ENCODE data around the gene PRTN3.
"Not testable (repeated sequence)": the region's sequence is repeated elsewhere in the genome, so short reads cannot be mapped to it uniquely, and the experiment has no call there.

The PRTN3 gene

DNA sequence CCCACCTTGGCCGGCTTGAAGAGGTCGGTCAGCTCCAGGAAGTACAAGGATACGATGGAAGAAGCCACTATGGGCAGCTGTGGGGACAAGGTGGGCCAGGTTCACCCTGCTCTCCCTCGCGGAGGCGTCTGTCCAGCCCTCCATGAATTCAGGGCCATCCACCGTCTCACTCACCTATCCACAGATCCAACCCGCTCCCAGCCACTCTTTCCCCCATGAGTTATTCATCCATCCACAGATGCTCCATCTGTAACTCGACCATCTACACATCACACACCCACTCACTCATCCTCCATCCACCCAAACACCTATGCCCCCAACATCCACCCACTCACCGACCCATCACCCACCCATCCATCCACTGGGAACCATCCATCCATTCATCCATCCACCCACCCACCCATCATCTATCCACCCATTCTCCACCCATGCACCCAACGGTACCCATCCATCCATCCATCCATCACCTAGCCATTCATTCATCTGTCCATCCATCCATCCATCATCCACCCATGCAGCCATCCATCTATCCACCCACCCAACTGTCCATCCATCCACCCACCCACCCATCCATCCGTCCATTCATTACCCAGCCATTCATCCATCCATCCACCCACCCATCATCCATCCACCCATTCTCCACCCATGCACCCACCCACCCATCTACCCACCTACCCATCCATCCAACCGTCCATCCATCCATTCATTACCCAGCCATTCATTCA lies 24.9 kb upstream of the PRTN3 start:
- DNase-seq (ENCODE audit: low read depth), result no peak

- DNase-seq (ENCODE audit: low read depth), result no peak
These were observed 24.3 kb upstream of the PRTN3 start for GRCh38 chr19:816500-816857.

DNA sequence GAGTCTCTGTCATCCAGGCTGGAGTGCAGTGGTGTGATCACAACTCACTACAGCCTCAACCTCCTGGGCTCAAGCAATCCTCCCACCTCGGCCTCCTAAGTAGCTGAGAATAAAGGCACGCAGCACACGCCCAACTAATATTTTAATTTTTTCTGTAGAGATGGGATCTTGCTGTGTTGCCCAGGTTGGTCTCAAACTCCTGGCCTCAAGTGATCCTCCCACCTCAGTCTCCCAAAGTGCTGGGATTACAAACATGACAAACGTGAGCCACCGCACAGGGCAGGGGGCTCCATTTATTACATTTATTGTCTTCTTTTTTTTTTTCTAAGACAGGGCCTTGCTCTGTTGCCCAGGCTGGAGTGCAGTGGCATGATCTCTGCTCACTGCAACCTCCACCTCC lies 20.6 kb upstream of the PRTN3 start:
- DNase-seq (ENCODE audit: low read depth), result not testable (repeated sequence)

GRCh38 chr19:821231-821824 lies 19.5 kb upstream of the PRTN3 start:
- no peak for DNase-seq (ENCODE audit: low read depth)

GRCh38 chr19:821825-822503 lies 18.8 kb upstream of the PRTN3 start, which contains the start of gene PLPPR3:
PLPPR3 (minus strand) TSS chr19:821955; CDS start chr19:821559, 396 bp downstream.
- DNase-seq (ENCODE audit: low read depth), result no peak

- no peak for DNase-seq (ENCODE audit: low read depth)
These were observed 17.2 kb upstream of the PRTN3 start for GRCh38 chr19:823565-824121.

DNA sequence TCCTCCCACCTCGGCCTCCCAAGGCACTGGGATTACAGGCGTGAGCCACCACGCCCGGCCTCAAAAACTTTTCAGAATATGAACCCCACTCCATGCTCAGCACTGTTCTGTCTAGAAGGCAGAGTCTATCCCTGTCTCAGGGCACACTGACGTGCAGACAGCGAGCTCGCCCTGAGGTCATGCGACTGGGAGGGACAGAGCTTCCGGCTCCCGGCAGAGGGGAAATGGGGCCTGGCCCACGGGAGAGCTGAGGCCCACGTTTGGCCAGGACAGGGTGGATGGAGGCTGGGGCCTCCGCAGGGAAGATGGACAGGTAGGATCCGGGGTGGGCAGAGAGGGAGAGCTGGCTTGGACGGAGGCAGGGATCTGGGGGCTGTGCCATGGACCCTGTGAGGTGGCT lies 15.9 kb upstream of the PRTN3 start:
- no peak for DNase-seq (ENCODE audit: low read depth)

GRCh38 chr19:825897-826644 lies 14.7 kb upstream of the PRTN3 start:
- no peak for DNase-seq (ENCODE audit: low read depth)

GRCh38 chr19:827314-827709 lies 13.5 kb upstream of the PRTN3 start:
- no peak for DNase-seq (ENCODE audit: low read depth)

GRCh38 chr19:827710-828321 lies 13.0 kb upstream of the PRTN3 start, which contains the start of gene AZU1:
AZU1 (plus strand) TSS chr19:827837; CDS start chr19:827847, 10 bp downstream.
- no peak for DNase-seq (ENCODE audit: low read depth)

DNA sequence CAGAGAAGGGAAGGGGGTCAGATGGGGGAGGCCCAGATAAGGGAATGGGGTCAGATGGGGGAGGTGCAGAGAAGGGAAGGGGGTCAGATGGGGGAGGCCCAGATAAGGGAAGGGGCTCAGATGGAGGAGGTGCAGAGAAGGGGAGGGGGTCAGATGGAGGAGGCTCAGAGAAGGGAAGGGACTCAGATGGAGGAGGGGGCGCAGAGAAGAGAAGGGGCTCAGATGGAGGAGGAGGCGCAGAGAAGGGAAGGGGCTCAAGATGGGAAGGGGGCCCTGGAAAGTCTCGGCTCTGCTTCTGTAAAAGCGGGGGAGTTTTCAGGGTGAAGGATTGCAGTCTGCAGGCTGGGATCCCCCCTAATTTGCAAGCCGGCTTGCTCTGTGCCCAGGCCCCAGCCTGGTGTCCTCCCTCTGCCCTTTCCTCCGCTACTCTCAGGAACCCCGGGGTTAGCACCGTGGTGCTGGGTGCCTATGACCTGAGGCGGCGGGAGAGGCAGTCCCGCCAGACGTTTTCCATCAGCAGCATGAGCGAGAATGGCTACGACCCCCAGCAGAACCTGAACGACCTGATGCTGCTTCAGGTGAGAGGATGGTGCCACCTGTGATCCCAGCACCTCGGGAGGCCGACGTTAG lies 11.6 kb upstream of the PRTN3 start:
- no peak for DNase-seq (ENCODE audit: low read depth)

DNA sequence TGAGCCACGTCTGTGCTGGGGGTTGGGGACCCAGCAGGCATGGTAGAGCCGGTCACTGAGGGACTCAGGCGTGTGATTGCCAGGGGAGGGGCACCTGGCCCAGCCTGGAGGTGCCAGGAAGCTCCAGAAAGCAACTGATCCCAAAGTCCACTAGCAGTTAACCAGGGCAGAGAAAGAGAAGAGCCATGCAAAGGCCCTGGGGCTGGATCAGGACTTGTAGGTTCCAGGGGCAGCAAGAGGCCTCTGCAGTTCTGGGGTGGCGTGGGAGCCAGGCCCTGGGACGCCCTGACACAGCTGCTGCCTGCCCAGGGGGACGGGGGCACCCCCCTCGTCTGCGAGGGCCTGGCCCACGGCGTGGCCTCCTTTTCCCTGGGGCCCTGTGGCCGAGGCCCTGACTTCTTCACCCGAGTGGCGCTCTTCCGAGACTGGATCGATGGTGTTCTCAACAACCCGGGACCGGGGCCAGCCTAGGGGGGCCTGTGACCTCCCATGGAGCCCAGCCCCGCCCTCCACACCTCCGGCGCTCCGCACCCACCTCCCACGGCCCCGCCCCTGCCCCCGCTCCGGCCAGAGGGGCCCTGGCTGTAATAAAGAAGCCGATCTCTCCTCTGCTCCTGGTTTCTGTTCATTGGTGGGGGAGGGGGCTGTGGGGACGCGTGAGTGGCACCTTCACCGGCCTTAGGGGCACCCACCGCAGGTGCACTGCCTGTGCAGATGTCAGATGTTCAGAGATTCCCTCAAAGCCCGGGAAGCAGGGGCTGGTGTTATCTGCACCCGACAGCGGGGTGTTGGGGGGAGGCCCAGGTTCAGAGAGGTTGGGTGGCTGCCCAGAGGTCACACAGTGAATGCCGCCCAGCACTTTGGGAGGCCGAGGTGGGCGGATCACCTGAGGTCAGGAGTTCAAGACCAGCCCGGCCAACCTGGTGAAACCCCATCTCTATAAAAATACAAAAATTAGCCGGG lies 9.1 kb upstream of the PRTN3 start:
- DNase-seq (ENCODE audit: low read depth), result no peak

GRCh38 chr19:834216-834615 lies 6.6 kb upstream of the PRTN3 start:
- DNase-seq (ENCODE audit: low read depth), result no peak

GRCh38 chr19:835210-835810 lies 5.5 kb upstream of the PRTN3 start:
- no peak for DNase-seq (ENCODE audit: low read depth)

GRCh38 chr19:842802-843179 lies 2.0 kb downstream of the PRTN3 start:
- DNase-seq (ENCODE audit: low read depth), result not testable (repeated sequence)

GRCh38 chr19:843180-843835 lies 2.5 kb downstream of the PRTN3 start:
- DNase-seq (ENCODE audit: low read depth), result no peak

GRCh38 chr19:843836-844545 lies 3.2 kb downstream of the PRTN3 start:
- DNase-seq (ENCODE audit: low read depth), result no peak

DNA sequence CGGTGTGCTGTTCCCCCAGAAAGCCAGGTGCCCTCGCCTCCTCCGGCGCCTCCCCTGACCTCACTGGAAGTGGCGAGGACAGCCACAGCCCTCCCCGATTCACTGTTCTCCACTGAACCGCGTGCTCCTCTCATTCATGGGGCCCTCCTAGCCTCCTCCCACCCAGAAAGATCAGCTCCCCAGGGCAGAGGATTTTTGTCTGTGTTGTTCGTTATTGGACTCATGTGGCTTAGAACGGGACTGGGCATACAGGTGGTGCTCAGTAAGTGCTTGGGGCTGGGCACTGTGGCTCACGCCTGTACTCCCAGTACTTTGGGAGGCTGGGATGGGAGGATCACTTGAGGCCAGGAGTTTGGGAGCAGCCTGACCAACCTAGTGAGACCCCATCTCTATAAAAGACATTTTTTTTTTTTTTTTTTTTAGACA lies 3.8 kb downstream of the PRTN3 start:
- DNase-seq (ENCODE audit: low read depth), result no peak
